T-helper 2 cell treated with Interferon-gamma antibody and Interleukin-4, amounts not matched to agents 5 μg/mL and 100 μg/mL, for 36 hours (primary cell): ENCODE measurements around the gene SYTL1.

ENCODE experiments used
- DNase-seq: peaks from one replicate; pipeline ENCODE4 v3.0.0; 2021; ENCODE audit warnings: low spot score
- H3K27ac Mint-ChIP-seq: one replicate; pipeline ENCODE4 v1.8.0; 2021; ENCODE audit warnings: mild to moderate bottlenecking, mixed read lengths
- H3K27me3 Mint-ChIP-seq: one replicate; pipeline ENCODE4 v1.8.0; 2021; ENCODE audit warnings: low read depth, mixed read lengths
- H3K36me3 Mint-ChIP-seq: one replicate; pipeline ENCODE4 v1.8.0; 2021; ENCODE audit warnings: low read depth, mixed read lengths
- H3K4me1 Mint-ChIP-seq: one replicate; pipeline ENCODE4 v1.8.0; 2021; ENCODE audit warnings: low read depth, mixed read lengths
- H3K4me3 Mint-ChIP-seq: one replicate; pipeline ENCODE4 v1.8.0; 2022; ENCODE audit warnings: mild to moderate bottlenecking, moderate library complexity, mixed read lengths
- H3K9me3 Mint-ChIP-seq: one replicate; pipeline ENCODE4 v1.8.0; 2021; ENCODE audit warnings: mixed read lengths

SYTL1 gene

DNA sequence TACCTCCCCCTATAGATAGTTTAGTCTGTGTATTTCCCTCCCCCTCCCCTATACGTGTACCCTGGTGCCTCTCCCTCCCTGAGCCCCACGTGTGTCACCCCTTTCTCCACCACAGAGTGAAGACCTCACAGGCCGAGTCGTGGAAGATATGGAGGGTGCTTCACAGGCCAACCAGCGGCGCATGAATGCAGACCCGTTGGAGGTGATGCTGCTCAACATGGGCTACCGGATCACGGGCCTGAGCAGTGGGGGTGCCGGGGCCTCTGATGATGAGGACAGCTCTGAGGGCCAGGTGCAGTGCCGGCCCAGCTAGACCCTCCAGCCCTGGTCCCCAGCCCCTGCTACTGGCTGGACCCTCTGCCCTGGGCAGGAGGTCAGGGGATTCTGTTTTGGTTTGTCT lies 35.8 kb upstream of the SYTL1 start:
- DNase-seq = no peak
- Mint-ChIP-seq H3K4me1 (no peaks in the 10 kb centered on the region), H3K36me3 (no peaks in the 10 kb centered on the region), H3K27me3 (no peaks in the 10 kb centered on the region), H3K9me3 (no peaks in the 10 kb centered on the region), H3K4me3 (no peak overlapping the region), H3K27ac (no peak overlapping the region)

DNA sequence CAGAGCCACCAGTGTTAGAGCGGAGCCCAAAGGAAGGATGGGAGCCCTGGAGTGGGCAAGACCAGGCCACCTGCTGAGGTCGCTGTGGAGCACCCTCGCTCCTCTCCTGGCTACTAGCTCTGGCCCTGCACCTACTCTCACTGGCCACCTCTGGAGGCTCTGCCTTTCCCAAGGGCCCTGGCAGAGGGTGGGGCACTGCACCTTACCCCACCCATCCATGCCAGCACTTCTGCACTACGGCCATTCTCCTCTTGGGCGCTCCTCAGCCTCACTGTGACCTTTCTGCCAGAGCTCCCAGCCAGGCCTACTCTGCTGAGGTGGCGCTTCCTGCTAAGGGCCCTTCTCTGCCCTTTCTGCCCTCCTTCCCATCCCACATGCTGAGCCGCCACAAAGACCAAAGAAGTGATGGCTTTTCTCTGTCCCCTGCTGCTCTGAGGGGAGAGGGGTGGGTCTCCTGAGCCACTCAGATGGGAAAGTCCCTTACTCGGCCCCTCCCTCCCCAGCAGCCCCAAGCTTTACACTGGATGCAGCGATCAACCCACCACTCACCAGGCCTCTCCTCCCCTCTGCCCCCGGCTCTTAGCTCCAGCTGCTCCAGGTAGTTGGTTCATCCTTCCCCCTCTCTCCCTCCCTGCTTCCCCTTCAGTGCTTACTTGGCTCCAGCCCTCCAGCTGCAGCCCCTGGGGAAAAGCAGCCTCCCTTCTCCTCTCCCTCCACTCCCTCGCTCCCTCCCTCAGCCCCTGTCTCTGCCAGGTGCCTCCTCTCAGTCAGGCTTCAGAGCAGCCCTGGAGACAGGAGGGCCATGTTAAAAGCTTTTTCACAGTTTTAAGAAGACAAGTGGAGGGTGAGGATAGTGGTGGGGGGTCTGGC lies 34.7 kb upstream of the SYTL1 start:
- Mint-ChIP-seq H3K27me3 (no peaks in the 10 kb centered on the region), H3K9me3 (no peaks in the 10 kb centered on the region), H3K4me3 (no peak overlapping the region), H3K36me3 (no peaks in the 10 kb centered on the region), H3K27ac (no peak overlapping the region), H3K4me1 (no peaks in the 10 kb centered on the region)
- DNase-seq = no peak

DNA sequence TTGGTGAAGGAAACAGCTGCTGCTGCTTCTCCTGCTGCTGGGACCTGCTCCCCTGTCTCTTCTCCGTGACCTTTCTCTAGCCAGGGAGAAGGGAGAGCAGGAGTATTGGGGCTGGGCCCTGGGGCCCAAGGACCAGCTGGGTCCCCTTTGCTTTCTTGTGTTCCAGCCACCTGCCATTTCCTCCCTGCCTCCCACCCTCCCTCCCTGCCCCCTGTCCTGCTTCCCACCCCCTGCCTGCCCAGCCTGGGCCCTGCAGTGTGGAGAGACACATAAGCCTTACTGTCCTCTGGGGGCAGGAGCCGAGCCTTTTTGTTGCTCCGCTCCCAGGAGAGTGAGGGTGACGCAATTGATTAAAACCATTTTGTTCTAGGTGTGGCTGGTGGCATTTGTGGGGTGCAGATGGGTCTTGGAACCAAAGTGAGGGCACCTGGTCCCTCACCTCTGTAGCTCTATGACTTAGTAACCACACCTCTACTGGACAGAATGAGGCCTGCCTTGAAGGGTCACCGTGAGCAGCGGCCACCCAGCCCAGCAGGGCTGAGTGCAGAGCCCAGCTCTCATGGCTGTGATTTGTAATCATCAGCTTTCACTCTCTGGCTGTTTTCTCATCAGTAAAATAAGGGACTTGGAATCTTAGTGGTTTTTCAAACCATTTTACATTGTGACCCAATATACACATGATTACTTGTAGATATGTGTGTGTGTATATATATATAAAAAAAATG lies 33.8 kb upstream of the SYTL1 start:
- no peaks in the 10 kb centered on the region for H3K4me1 Mint-ChIP-seq
- no peak for DNase-seq
- no peaks in the 10 kb centered on the region for H3K9me3 Mint-ChIP-seq
- no peak overlapping the region for H3K27ac Mint-ChIP-seq
- H3K36me3 Mint-ChIP-seq = no peaks in the 10 kb centered on the region
- H3K27me3 Mint-ChIP-seq = peaks cover 2% of the 10 kb centered on the region
- H3K4me3 Mint-ChIP-seq = no peak overlapping the region

DNA sequence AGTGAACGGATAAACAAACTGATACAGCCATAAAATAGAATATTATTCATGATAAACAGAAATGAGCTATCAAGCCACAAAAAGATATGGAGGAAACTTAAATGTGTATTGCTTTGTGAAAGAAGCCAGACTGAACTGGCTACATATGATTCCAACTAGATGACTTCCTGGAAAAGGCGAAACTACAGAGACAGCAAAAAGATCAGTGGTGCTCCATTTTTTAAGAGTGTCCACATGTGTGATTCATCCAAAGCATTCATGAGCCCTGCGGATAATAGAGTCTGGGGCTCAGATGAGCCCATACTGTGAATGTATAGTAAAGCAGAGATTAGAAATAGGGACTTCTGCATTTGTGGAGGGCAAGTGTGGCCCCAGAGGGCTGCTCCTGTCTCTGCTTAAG lies 27.7 kb upstream of the SYTL1 start:
- DNase-seq = no peak
- Mint-ChIP-seq H3K27ac (no peak overlapping the region), H3K27me3 (peaks cover 7% of the 10 kb centered on the region), H3K36me3 (no peaks in the 10 kb centered on the region), H3K4me1 (no peaks in the 10 kb centered on the region), H3K9me3 (no peaks in the 10 kb centered on the region), H3K4me3 (no peak overlapping the region)

DNA sequence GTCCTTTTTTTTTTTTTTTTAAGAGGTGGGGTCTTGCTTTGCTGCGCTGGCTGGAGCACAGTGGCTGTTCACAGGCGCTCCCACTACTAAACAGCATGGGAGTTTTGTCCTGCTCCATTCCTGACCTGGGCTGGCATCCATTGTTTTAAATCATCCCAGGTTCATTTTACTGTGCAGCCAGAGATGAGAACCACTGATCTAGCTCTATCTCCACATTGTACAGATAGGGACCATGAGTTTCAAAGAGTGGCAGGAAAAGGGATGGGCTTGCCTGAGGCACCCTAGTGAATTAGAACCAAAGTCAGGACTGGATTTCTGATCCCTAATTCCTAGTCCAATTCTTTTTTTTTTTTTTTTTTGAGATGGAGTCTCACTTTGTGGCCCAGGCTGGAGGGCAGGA lies 27.1 kb upstream of the SYTL1 start:
- Mint-ChIP-seq H3K27ac (no peak overlapping the region), H3K27me3 (peaks cover 7% of the 10 kb centered on the region), H3K9me3 (no peaks in the 10 kb centered on the region), H3K36me3 (no peaks in the 10 kb centered on the region), H3K4me1 (no peaks in the 10 kb centered on the region), H3K4me3 (no peak overlapping the region)
- DNase-seq = no peak

DNA sequence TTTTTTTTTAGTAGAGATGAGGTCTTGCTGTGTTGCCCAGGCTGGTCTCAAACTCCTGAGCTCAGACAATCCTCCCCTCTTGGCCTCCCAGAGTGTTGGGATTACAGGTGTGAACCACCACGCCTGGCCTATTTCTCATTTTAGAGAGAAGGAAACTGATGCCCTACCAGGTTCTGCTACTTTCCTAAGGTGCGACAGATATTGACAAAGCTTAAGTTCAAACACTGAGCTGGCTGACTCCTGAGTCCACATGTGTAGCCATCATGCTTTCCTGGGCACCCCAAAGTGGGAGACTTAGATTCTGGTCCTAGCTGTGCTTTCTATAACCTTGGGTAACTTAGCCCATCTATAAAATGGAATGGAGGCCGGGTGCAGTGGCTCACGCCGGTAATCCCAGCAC lies 25.0 kb upstream of the SYTL1 start:
- no peaks in the 10 kb centered on the region for H3K36me3 Mint-ChIP-seq

DNA sequence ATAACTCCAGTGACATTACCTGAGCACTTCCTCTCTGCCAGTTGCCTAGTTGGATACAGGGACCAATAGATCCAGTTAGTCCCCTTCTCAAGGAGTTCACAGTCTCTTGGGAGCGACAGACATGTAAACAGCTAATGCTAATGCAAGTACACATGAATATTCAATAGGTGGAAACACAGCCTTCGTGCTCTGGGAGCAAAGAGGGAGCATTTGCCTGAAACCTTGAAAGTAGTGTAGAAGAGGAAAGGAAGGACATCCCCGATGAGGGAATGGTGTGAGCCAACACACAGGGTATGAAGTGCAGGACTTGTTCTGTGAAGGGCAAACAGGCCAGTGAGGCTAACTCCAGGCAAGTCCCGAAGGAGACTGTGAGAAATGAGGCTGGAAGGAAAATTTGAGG lies 23.7 kb upstream of the SYTL1 start:
- Mint-ChIP-seq H3K36me3 (no peaks in the 10 kb centered on the region), H3K4me1 (peaks cover 5% of the 10 kb centered on the region), H3K27ac (no peak overlapping the region), H3K9me3 (no peaks in the 10 kb centered on the region), H3K4me3 (no peak overlapping the region), H3K27me3 (peaks cover 4% of the 10 kb centered on the region)
- no peak for DNase-seq

More for the DNA sequence above, 25.0 kb upstream of the SYTL1 start:
- H3K27me3 Mint-ChIP-seq = peaks cover 7% of the 10 kb centered on the region
- no peak for DNase-seq
- no peak overlapping the region for H3K4me3 Mint-ChIP-seq
- H3K27ac Mint-ChIP-seq = no peak overlapping the region
- H3K4me1 Mint-ChIP-seq = peaks cover 5% of the 10 kb centered on the region
- no peaks in the 10 kb centered on the region for H3K9me3 Mint-ChIP-seq

DNA sequence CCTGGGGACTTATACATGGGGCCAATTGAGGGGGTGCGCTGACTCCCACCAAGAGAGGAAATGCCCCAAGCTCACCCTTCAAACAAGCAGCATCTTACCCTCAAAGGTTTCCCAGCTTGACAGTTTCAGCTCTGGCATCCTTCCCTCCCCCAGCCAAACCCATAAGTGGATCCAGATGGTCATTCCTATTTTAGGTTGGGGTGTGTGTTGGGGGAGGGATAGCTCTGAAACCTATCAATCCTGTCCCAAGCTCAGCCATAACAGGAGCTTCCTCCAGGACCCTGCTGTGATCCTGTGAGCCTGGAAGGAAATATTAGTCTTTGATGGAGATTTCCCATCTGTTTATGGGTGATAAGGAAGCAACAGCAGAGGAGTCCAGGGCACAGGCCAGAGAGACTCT lies 23.2 kb upstream of the SYTL1 start:
- H3K4me3 Mint-ChIP-seq = no peak overlapping the region
- H3K9me3 Mint-ChIP-seq = no peaks in the 10 kb centered on the region
- DNase-seq = no peak
- no peak overlapping the region for H3K27ac Mint-ChIP-seq
- peaks cover 3% of the 10 kb centered on the region for H3K27me3 Mint-ChIP-seq
- H3K4me1 Mint-ChIP-seq = peaks cover 6% of the 10 kb centered on the region
- H3K36me3 Mint-ChIP-seq = peaks cover under 1% of the 10 kb centered on the region

DNA sequence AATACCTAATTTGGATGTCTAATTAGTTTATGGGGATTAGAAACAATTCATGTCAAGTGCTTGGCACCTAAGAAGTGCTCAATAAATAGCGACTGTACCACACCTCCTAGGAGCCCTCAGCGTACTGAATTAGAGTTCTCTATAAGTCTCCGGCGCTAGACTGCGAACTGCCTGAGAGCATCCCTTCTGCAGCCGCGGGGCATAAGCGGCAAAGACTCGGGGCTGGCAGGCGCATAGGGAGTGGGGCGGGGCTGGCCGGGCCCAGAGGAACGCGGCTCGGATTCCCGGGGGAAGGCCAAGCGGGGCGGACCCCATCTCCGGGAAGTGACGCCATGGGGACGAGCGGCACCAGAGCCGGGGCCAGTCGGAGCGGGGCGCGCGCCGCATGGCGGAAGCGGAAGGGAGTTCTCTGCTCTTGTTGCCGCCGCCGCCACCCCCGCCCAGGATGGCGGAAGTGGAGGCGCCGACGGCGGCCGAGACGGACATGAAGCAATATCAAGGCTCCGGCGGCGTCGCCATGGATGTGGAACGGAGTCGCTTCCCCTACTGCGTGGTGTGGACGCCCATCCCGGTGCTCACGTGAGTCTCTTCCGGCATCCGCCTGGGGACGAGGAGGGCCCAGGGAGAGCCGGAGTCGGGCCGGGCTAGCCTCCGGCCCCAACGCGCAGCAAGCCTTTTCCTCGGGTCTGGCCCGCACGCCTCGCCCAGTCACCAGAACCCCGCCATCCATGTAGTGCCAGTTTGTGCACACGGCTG lies 19.8 kb upstream of the SYTL1 start, which contains the start of gene TMEM222:
Gene TMEM222 (plus strand): TSS at position 351 of the 756 bp plus-strand sequence. CDS start 35 bp downstream, at position 386.
- Mint-ChIP-seq H3K9me3 (no peaks in the 10 kb centered on the region), H3K4me3 (peak within 1 kb of the TSS; percentile 96), H3K27me3 (peaks cover 3% of the 10 kb centered on the region), H3K4me1 (peaks cover 19% of the 10 kb centered on the region), H3K36me3 (peaks cover 22% of the 10 kb centered on the region), H3K27ac (peak within 1 kb of the TSS; percentile 93)
- DNase-seq = peak; percentile 99

DNA sequence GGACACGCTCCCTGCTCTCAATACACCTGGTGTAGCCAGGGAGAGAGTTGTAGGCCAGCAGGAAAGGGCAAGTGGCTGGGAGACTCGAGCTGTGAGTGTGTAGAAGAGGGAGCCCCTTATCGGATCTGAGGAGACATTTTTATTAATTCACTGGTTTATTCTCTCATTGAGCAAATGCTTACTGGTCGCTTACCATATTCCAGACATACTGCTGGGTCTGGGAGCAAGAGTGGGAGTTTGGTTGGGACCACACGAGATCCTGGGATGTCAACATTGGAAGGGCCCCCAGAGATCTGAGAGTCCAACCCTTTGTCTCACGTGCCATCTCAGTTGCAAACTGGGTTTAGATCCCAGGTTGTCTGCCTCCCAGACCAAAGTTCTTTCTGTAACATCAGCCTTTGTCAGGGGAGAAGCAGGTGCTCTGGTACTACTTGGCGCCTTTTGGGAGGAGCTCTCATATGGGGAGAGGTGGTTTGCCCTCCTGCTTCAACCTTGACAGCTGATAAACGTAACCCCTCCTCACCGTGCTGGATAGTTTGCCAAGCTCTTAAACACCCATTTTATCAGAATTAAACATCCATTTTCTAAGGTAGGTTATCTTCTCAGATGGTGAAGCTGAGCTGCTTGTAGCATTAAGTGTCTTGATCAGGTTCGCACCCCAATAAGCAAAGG lies 19.1 kb upstream of the SYTL1 start:
- DNase-seq = peak; percentile 10
- H3K4me3 Mint-ChIP-seq = peak overlapping the region; percentile 96
- peaks cover 20% of the 10 kb centered on the region for H3K4me1 Mint-ChIP-seq
- H3K9me3 Mint-ChIP-seq = no peaks in the 10 kb centered on the region
- peaks cover 22% of the 10 kb centered on the region for H3K36me3 Mint-ChIP-seq
- peaks cover 3% of the 10 kb centered on the region for H3K27me3 Mint-ChIP-seq
- peak overlapping the region; percentile 93 for H3K27ac Mint-ChIP-seq

DNA sequence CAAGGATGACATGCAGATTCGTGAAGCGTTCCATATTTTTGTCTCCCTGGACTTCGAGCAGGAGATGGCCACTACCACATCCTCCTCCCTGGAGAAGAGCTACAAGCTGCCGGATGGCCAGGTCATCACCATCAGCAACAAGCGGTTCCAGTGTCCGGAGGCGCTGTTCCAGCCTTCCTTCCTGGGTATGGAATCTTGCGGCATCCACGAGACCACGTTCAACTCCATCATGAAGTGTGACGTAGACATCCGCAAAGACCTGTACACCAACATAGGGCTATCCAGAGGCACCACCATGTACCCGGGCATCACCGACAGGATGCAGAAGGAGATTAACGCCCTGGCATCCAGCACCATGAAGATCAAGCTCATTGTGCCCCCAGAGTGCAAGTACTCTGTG lies 16.5 kb upstream of the SYTL1 start:
- no peaks in the 10 kb centered on the region for H3K27me3 Mint-ChIP-seq
- H3K4me3 Mint-ChIP-seq = no peak overlapping the region
- H3K36me3 Mint-ChIP-seq = peaks cover 28% of the 10 kb centered on the region
- DNase-seq = no peak
- no peaks in the 10 kb centered on the region for H3K9me3 Mint-ChIP-seq
- peaks cover 20% of the 10 kb centered on the region for H3K4me1 Mint-ChIP-seq
- H3K27ac Mint-ChIP-seq = no peak overlapping the region

DNA sequence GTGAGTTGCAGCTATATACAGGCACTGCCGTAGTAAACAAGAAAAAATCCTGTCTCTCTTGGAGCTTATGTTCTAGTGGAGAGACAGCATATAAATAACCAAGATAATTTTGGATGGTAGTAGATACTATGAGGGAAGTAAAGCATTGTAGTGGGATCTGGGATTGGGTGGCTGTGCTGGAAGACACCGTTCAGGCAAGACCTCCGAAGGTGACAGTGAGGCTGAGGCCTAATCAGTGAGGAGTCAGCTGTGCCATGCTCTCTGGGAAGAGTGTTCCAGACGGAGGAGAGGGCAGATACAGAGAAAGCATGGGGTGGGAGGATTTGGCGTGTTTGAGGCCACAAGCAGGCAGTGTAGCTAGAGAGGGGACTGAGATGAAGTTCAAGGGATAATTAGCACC lies 13.9 kb upstream of the SYTL1 start:
- Mint-ChIP-seq H3K27ac (no peak overlapping the region), H3K27me3 (no peaks in the 10 kb centered on the region), H3K4me1 (peaks cover 19% of the 10 kb centered on the region), H3K36me3 (peaks cover 40% of the 10 kb centered on the region), H3K4me3 (no peak overlapping the region), H3K9me3 (no peaks in the 10 kb centered on the region)
- no peak for DNase-seq

DNA sequence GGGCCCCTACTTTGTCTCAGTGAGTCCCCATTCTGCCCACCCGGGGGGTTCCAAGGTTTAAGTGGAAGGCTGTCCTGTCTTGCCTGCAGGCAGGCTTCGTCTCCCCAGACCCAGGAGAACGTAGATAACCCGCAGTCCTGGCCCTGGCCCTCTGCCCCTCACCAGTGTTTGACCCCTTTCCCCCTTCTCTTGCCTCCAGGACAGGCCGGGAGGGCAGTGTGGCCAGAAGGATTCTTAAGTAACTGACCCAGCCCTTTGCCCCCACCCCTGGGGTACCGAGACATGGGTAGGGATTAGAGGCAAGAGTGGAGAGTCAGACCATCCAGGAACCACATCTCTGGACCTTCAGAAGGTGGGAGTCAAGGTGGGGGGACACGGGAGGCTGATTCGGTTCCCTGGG lies 11.0 kb upstream of the SYTL1 start:
- no peak for DNase-seq
- peaks cover 8% of the 10 kb centered on the region for H3K4me1 Mint-ChIP-seq
- no peak overlapping the region for H3K4me3 Mint-ChIP-seq
- no peaks in the 10 kb centered on the region for H3K27me3 Mint-ChIP-seq
- no peaks in the 10 kb centered on the region for H3K9me3 Mint-ChIP-seq
- peaks cover 38% of the 10 kb centered on the region for H3K36me3 Mint-ChIP-seq
- H3K27ac Mint-ChIP-seq = no peak overlapping the region
